DOHH2 (cell line): ENCODE data around the gene NKAPL.

Experiments used
- H3F3A ChIP-seq: fragments of 200-600 bp; sonication (generic), shearing (Covaris generic); 2 replicates; pipeline ENCODE4 v1.6.0; 2016; ENCODE audit warnings: antibody characterized with exemption, mild to moderate bottlenecking; ENCODE audit not compliant: control insufficient read depth, insufficient read depth
- H3K27ac ChIP-seq: fragments of 200-600 bp; sonication (generic); 2 replicates; pipeline ENCODE4 v1.5.1; 2014; ENCODE audit warnings: low read depth, mild to moderate bottlenecking, low read length, moderate library complexity
- H3K27me3 ChIP-seq: fragments of 200-600 bp; sonication (generic); 2 replicates; pipeline ENCODE4 v1.6.1; 2014; ENCODE audit warnings: mild to moderate bottlenecking, low read length, mixed read lengths; ENCODE audit not compliant: control insufficient read depth
- H3K36me3 ChIP-seq: fragments of 200-600 bp; sonication (generic); 2 replicates; pipeline ENCODE4 v1.6.1; 2014; ENCODE audit warnings: mild to moderate bottlenecking, low read length, moderate library complexity, mixed read lengths; ENCODE audit not compliant: control insufficient read depth
- H3K4me1 ChIP-seq: fragments of 200-600 bp; sonication (generic); 2 replicates; pipeline ENCODE4 v1.6.1; 2014; ENCODE audit warnings: mild to moderate bottlenecking, low read length, mixed read lengths; ENCODE audit not compliant: control insufficient read depth
- H3K4me2 ChIP-seq: fragments of 200-600 bp; sonication (generic); 2 replicates; pipeline ENCODE4 v1.6.0; 2014; ENCODE audit warnings: mild to moderate bottlenecking, low read length, moderate library complexity
- H3K4me3 ChIP-seq: fragments of 200-600 bp; sonication (generic); 2 replicates; pipeline ENCODE4 v1.5.1; 2014; ENCODE audit warnings: mild to moderate bottlenecking, low read length, mixed read lengths
- H3K79me2 ChIP-seq: fragments of 200-600 bp; sonication (generic); 2 replicates; pipeline ENCODE4 v1.6.1; 2014; ENCODE audit warnings: mild to moderate bottlenecking, low read length, mixed read lengths; ENCODE audit not compliant: control insufficient read depth
- H3K9me2 ChIP-seq: fragments of 200-600 bp; sonication (generic); replicated peaks from 2 replicates; pipeline ENCODE4 v1.6.1; 2014; ENCODE audit warnings: mild to moderate bottlenecking, low read length, mixed read lengths; ENCODE audit not compliant: control insufficient read depth
- H3K9me3 ChIP-seq: fragments of 200-600 bp; sonication (generic); 2 replicates; pipeline ENCODE4 v1.6.1; 2014; ENCODE audit warnings: antibody characterized with exemption, low read length, mixed read lengths; ENCODE audit not compliant: control insufficient read depth, insufficient read depth
- H4K20me1 ChIP-seq: fragments of 200-600 bp; sonication (generic); 2 replicates; pipeline ENCODE4 v1.6.0; 2014; ENCODE audit warnings: low read depth, mild to moderate bottlenecking, antibody characterized with exemption, low read length, moderate library complexity; ENCODE audit not compliant: control insufficient read depth, insufficient read depth
- CTCF ChIP-seq: fragments of 200-600 bp; sonication (generic); IDR thresholded peaks from one replicate; pipeline ENCODE4 v1.5.1; 2014; ENCODE audit warnings: antibody characterized with exemption, mild to moderate bottlenecking, low read depth, low read length; ENCODE audit not compliant: poor library complexity, severe bottlenecking
- EZH2phosphoT487 ChIP-seq: fragments of 200-600 bp; sonication (generic); IDR thresholded peaks from 2 replicates; pipeline ENCODE4 v1.6.1; 2017; ENCODE audit warnings: borderline replicate concordance, mild to moderate bottlenecking, antibody characterized with exemption, low read length, moderate library complexity, mixed read lengths

Gene NKAPL

GRCh38 chr6:28277746-28278145 is 18.6 kb downstream of the NKAPL start:
- Histone ChIP-seq H3K9me3 (no peaks in the 10 kb centered on the region), H3K27ac (no peak overlapping the region), H4K20me1 (no peaks in the 10 kb centered on the region), H3K27me3 (no peaks in the 10 kb centered on the region), H3K9me2 (no peaks in the 10 kb centered on the region), H3K4me1 (peaks cover 13% of the 10 kb centered on the region), H3K79me2 (peaks cover 8% of the 10 kb centered on the region), H3F3A (no peaks in the 10 kb centered on the region), H3K36me3 (peaks cover 18% of the 10 kb centered on the region), H3K4me2 (no peak overlapping the region), H3K4me3 (no peak overlapping the region)
- TF ChIP-seq EZH2phosphoT487 (no peak), CTCF (no peak)

- Histone ChIP-seq H3K27ac (no peak overlapping the region), H3K36me3 (peaks cover 13% of the 10 kb centered on the region)
Observed at GRCh38 chr6:28280595-28281287, 21.6 kb downstream of the NKAPL start.

GRCh38 chr6:28281288-28282064 is 22.4 kb downstream of the NKAPL start, which contains the start of gene PGBD1:
Gene PGBD1 (plus strand): TSS chr6:28281572. CDS start chr6:28283814, 2,242 bp downstream.
- Histone ChIP-seq H3K4me3 (peak within 1 kb of the TSS; percentile 80), H3K4me2 (peak within 1 kb of the TSS; percentile 92), H3K27ac (no peak within 1 kb of the TSS), H3K9me2 (no peaks in the 10 kb centered on the region), H3K27me3 (no peaks in the 10 kb centered on the region), H3K79me2 (peaks cover 8% of the 10 kb centered on the region), H3K9me3 (no peaks in the 10 kb centered on the region), H3K36me3 (peaks cover 12% of the 10 kb centered on the region), H3F3A (no peaks in the 10 kb centered on the region), H4K20me1 (no peaks in the 10 kb centered on the region), H3K4me1 (peaks cover 13% of the 10 kb centered on the region)
- TF ChIP-seq CTCF, result no peak
- no peak for TF ChIP-seq EZH2phosphoT487

More at GRCh38 chr6:28280595-28281287, 21.6 kb downstream of the NKAPL start:
- Histone ChIP-seq H3K4me2 (peak overlapping the region; percentile 92), H3K27me3 (no peaks in the 10 kb centered on the region), H4K20me1 (no peaks in the 10 kb centered on the region), H3K9me3 (no peaks in the 10 kb centered on the region), H3F3A (no peaks in the 10 kb centered on the region), H3K4me3 (peak overlapping the region; percentile 80), H3K9me2 (no peaks in the 10 kb centered on the region), H3K79me2 (peaks cover 8% of the 10 kb centered on the region), H3K4me1 (peaks cover 13% of the 10 kb centered on the region)
- TF ChIP-seq EZH2phosphoT487 (no peak), CTCF (no peak)
